Measurements from ENCODE around the gene RTKN2.
"Not testable (repeated sequence)": the region's sequence is repeated elsewhere in the genome, so short reads cannot be mapped to it uniquely, and the experiment has no call there.

RTKN2 gene

DNA sequence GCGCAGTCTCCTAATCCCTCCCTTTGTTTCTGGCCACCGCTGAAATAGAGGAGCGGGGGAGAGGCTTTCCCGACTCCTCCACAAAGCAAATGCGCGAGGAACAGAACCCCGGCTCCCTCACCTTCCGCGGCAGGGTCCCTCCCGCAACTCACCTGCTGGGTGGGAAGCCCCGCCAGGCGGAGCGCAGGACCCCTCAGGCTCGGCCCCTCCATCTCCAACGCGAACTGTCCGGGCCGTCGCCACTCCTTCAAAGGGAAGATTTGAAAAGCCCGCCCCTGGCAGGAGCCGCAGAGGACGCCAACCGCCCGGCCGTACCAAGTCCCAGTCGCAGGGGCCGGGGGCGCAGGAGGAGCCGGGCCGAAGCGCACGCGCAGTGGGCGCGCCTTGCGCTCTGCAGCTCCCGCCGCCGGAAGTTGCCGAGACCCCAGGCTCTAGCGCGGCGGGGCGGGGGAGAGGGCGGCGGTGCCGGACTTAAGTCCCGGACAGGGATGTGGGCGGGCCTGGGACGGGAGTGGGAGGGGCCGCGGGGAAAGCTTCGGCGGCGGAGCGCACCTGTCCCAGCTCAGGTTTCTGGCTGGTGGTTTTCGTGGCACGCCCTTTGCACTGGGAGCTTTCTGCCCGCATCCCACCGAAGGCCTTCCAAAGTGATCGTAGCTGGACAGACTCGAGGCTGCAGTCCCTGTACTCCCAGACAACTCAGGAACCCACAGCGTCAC is at the start of gene RTKN2:
TSS of gene RTKN2 (minus strand) at position 446 of the 716 bp plus-strand sequence. CDS start at position 212, 234 bp downstream.
- H3K9ac ChIP-seq (ENCODE audit: low read length) = no peak within 1 kb of the TSS
- no peaks in the 10 kb centered on the region for H3K36me3 ChIP-seq (ENCODE audit: control insufficient read depth, insufficient read depth, low read length)
- H3K27ac ChIP-seq (ENCODE audit: low read depth, low read length) = no peak within 1 kb of the TSS
- H3K27me3 ChIP-seq (ENCODE audit: control insufficient read depth, insufficient read depth, low read length) = peaks cover 4% of the 10 kb centered on the region
- peaks cover 4% of the 10 kb centered on the region for H3K4me1 ChIP-seq (ENCODE audit: control insufficient read depth, insufficient read depth, low read length)
- H3K4me3 ChIP-seq (ENCODE audit: low read length) = peak within 1 kb of the TSS; percentile 85

DNA sequence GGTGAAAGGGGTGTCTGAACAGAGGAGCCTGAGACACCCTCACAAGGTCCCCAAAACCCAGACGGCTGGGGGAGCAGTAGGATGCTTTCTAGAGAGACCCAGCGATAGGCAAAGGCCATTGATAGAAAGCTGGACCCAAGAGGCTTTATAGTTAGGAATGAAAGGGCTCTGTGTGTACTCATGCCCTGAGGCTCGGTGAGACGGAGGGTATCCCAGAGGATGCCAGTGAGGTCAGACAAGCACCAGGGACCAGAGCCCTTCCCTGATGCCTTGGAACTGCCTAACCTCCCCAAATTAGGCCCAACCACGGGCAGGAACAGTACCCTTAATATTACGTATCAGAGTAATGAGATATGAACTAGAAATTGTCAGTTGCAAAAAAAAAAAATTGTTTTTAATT is 48.6 kb upstream of the RTKN2 start:
- Histone ChIP-seq H3K9ac (ENCODE audit: low read length) (no peak overlapping the region), H3K4me3 (ENCODE audit: low read length) (no peak overlapping the region), H3K4me1 (ENCODE audit: control insufficient read depth, insufficient read depth, low read length) (no peaks in the 10 kb centered on the region), H3K27me3 (ENCODE audit: control insufficient read depth, insufficient read depth, low read length) (no peaks in the 10 kb centered on the region), H3K36me3 (ENCODE audit: control insufficient read depth, insufficient read depth, low read length) (no peaks in the 10 kb centered on the region), H3K27ac (ENCODE audit: low read depth, low read length) (no peak overlapping the region)

DNA sequence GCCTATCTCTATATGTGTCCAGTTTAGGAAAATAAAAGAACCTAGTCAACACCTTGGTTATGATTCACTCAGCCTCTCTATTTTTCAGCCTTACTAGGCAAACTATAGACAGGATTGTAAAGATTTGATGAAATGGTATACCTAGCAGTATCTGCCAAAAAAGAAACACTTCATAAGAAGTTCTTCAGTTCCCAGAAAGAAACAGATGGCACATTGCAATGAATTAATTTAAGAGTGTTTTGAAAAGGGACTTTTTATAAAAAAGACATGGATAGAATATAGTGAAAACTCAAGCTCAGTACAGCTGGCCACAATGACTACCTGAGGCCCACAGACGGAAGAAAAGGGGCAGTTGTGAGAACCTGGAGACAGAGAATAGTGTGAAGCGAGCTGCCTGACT is 40.6 kb upstream of the RTKN2 start:
- H3K36me3 ChIP-seq (ENCODE audit: control insufficient read depth, insufficient read depth, low read length) = no peaks in the 10 kb centered on the region
- no peaks in the 10 kb centered on the region for H3K27me3 ChIP-seq (ENCODE audit: control insufficient read depth, insufficient read depth, low read length)
- no peak overlapping the region for H3K27ac ChIP-seq (ENCODE audit: low read depth, low read length)
- H3K9ac ChIP-seq (ENCODE audit: low read length) = no peak overlapping the region
- no peak overlapping the region for H3K4me3 ChIP-seq (ENCODE audit: low read length)
- no peaks in the 10 kb centered on the region for H3K4me1 ChIP-seq (ENCODE audit: control insufficient read depth, insufficient read depth, low read length)

- Histone ChIP-seq H3K4me1 (ENCODE audit: control insufficient read depth, insufficient read depth, low read length) (no peaks in the 10 kb centered on the region), H3K27ac (ENCODE audit: low read depth, low read length) (no peak overlapping the region), H3K36me3 (ENCODE audit: control insufficient read depth, insufficient read depth, low read length) (no peaks in the 10 kb centered on the region), H3K4me3 (ENCODE audit: low read length) (no peak overlapping the region), H3K9ac (ENCODE audit: low read length) (no peak overlapping the region), H3K27me3 (ENCODE audit: control insufficient read depth, insufficient read depth, low read length) (no peaks in the 10 kb centered on the region)
Measured at GRCh38 chr10:62308101-62308500, 39.5 kb upstream of the RTKN2 start.

GRCh38 chr10:62307635-62308034 is 39.0 kb upstream of the RTKN2 start:
- no peak overlapping the region for H3K4me3 ChIP-seq (ENCODE audit: low read length)
- no peaks in the 10 kb centered on the region for H3K36me3 ChIP-seq (ENCODE audit: control insufficient read depth, insufficient read depth, low read length)
- H3K9ac ChIP-seq (ENCODE audit: low read length) = no peak overlapping the region
- no peaks in the 10 kb centered on the region for H3K27me3 ChIP-seq (ENCODE audit: control insufficient read depth, insufficient read depth, low read length)
- H3K27ac ChIP-seq (ENCODE audit: low read depth, low read length) = no peak overlapping the region
- H3K4me1 ChIP-seq (ENCODE audit: control insufficient read depth, insufficient read depth, low read length) = no peaks in the 10 kb centered on the region

DNA sequence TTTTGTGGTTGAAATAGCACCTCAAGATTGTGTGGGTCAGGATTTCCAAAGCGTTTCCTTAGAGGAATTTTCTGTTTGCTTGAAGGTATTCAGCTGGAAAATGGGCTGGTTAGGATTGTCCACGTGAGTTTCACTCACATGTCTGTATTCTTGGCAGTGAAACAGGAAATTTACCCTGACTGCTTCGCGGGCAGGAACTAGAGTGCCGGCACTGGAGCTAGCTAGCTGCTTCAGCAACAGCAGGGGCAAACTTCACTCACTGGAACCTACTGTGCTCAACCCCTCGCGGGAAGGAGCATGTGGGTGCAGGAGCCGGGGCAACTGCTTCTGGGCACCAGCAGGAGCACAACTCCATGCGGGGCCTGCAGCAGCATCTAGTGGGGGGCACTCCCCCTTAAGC is 38.0 kb upstream of the RTKN2 start:
- Histone ChIP-seq H3K4me1 (ENCODE audit: control insufficient read depth, insufficient read depth, low read length) (no peaks in the 10 kb centered on the region), H3K36me3 (ENCODE audit: control insufficient read depth, insufficient read depth, low read length) (no peaks in the 10 kb centered on the region), H3K27me3 (ENCODE audit: control insufficient read depth, insufficient read depth, low read length) (no peaks in the 10 kb centered on the region), H3K27ac (ENCODE audit: low read depth, low read length) (no peak overlapping the region), H3K4me3 (ENCODE audit: low read length) (no peak overlapping the region), H3K9ac (ENCODE audit: low read length) (no peak overlapping the region)

GRCh38 chr10:62305813-62306212 is 37.2 kb upstream of the RTKN2 start:
- no peaks in the 10 kb centered on the region for H3K4me1 ChIP-seq (ENCODE audit: control insufficient read depth, insufficient read depth, low read length)
- no peak overlapping the region for H3K4me3 ChIP-seq (ENCODE audit: low read length)
- H3K27me3 ChIP-seq (ENCODE audit: control insufficient read depth, insufficient read depth, low read length) = no peaks in the 10 kb centered on the region
- H3K36me3 ChIP-seq (ENCODE audit: control insufficient read depth, insufficient read depth, low read length) = no peaks in the 10 kb centered on the region
- H3K27ac ChIP-seq (ENCODE audit: low read depth, low read length) = no peak overlapping the region
- no peak overlapping the region for H3K9ac ChIP-seq (ENCODE audit: low read length)

GRCh38 chr10:62303922-62304321 is 35.3 kb upstream of the RTKN2 start:
- H3K4me1 ChIP-seq (ENCODE audit: control insufficient read depth, insufficient read depth, low read length) = no peaks in the 10 kb centered on the region
- H3K27me3 ChIP-seq (ENCODE audit: control insufficient read depth, insufficient read depth, low read length) = no peaks in the 10 kb centered on the region
- no peak overlapping the region for H3K9ac ChIP-seq (ENCODE audit: low read length)
- H3K27ac ChIP-seq (ENCODE audit: low read depth, low read length) = no peak overlapping the region
- H3K36me3 ChIP-seq (ENCODE audit: control insufficient read depth, insufficient read depth, low read length) = no peaks in the 10 kb centered on the region
- no peak overlapping the region for H3K4me3 ChIP-seq (ENCODE audit: low read length)

DNA sequence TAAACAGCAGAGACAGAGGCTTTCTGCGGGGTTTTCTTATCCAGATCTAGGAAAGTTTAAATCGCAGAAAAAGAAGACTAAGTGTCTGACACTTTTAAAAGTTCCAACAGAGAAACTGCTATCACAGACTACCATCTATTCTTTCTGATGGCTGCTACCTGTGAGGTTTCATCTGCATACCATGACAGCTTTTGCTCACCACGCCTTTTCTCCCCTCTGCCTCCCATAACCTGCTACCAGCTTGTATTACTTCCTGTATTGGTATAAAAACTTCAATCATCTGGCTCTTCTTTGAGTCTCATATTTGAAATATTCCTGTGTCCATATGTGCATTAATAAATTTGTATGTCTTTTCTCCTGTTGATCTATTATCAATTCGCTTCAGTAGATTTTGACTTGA is 34.1 kb upstream of the RTKN2 start:
- no peaks in the 10 kb centered on the region for H3K4me1 ChIP-seq (ENCODE audit: control insufficient read depth, insufficient read depth, low read length)
- H3K36me3 ChIP-seq (ENCODE audit: control insufficient read depth, insufficient read depth, low read length) = no peaks in the 10 kb centered on the region
- no peak overlapping the region for H3K4me3 ChIP-seq (ENCODE audit: low read length)
- H3K27me3 ChIP-seq (ENCODE audit: control insufficient read depth, insufficient read depth, low read length) = no peaks in the 10 kb centered on the region
- H3K9ac ChIP-seq (ENCODE audit: low read length) = no peak overlapping the region
- no peak overlapping the region for H3K27ac ChIP-seq (ENCODE audit: low read depth, low read length)

GRCh38 chr10:62297857-62298256 is 29.2 kb upstream of the RTKN2 start:
- H3K27me3 ChIP-seq (ENCODE audit: control insufficient read depth, insufficient read depth, low read length) = no peaks in the 10 kb centered on the region
- H3K4me3 ChIP-seq (ENCODE audit: low read length) = no peak overlapping the region
- no peaks in the 10 kb centered on the region for H3K4me1 ChIP-seq (ENCODE audit: control insufficient read depth, insufficient read depth, low read length)
- no peak overlapping the region for H3K27ac ChIP-seq (ENCODE audit: low read depth, low read length)
- no peaks in the 10 kb centered on the region for H3K36me3 ChIP-seq (ENCODE audit: control insufficient read depth, insufficient read depth, low read length)
- no peak overlapping the region for H3K9ac ChIP-seq (ENCODE audit: low read length)

GRCh38 chr10:62284221-62284620 is 15.6 kb upstream of the RTKN2 start:
- Histone ChIP-seq H3K36me3 (ENCODE audit: control insufficient read depth, insufficient read depth, low read length) (no peaks in the 10 kb centered on the region), H3K9ac (ENCODE audit: low read length) (no peak overlapping the region), H3K27ac (ENCODE audit: low read depth, low read length) (no peak overlapping the region), H3K27me3 (ENCODE audit: control insufficient read depth, insufficient read depth, low read length) (no peaks in the 10 kb centered on the region), H3K4me1 (ENCODE audit: control insufficient read depth, insufficient read depth, low read length) (no peaks in the 10 kb centered on the region), H3K4me3 (ENCODE audit: low read length) (no peak overlapping the region)

- H3K9ac ChIP-seq (ENCODE audit: low read length); H3K36me3 ChIP-seq (ENCODE audit: control insufficient read depth, insufficient read depth, low read length); H3K27ac ChIP-seq (ENCODE audit: low read depth, low read length); H3K27me3 ChIP-seq (ENCODE audit: control insufficient read depth, insufficient read depth, low read length); H3K4me1 ChIP-seq (ENCODE audit: control insufficient read depth, insufficient read depth, low read length); H3K4me3 ChIP-seq (ENCODE audit: low read length): not testable (repeated sequence)
Measured at GRCh38 chr10:62281348-62281747, 12.7 kb upstream of the RTKN2 start.

- H3K36me3 ChIP-seq (ENCODE audit: control insufficient read depth, insufficient read depth, low read length); H3K27me3 ChIP-seq (ENCODE audit: control insufficient read depth, insufficient read depth, low read length); H3K9ac ChIP-seq (ENCODE audit: low read length); H3K4me3 ChIP-seq (ENCODE audit: low read length); H3K27ac ChIP-seq (ENCODE audit: low read depth, low read length); H3K4me1 ChIP-seq (ENCODE audit: control insufficient read depth, insufficient read depth, low read length): not testable (repeated sequence)
Measured at GRCh38 chr10:62280392-62280791, 11.7 kb upstream of the RTKN2 start.

All from rectal smooth muscle tissue (tissue), 1 donor.